HepG2 (cell line): ENCODE results near the gene PIAS3. TPM values are rescaled to one million over a fixed set of nuclear protein-coding genes. Genes with fewer than 3 reads are reported as not detected.

Experiments
- ATAC-seq: fragments of 200-7000 bp; cut with Tn5 transposase; 3 replicates; pipeline ENCODE4 v1.9.1; 2020; ENCODE audit warnings: mild to moderate bottlenecking, moderate library complexity
- BruUV-seq: library from RNA; stranded (reverse); fragments of 400-500 nt; replicated peaks from 2 replicates; lab custom pipeline; 2021; lab: Mats Ljungman, UMichigan
- CTCF ChIA-PET: fragments of 300-600 bp; formaldehyde crosslinking; extraction: SDS; loops from one replicate; lab custom pipeline; 2021; ENCODE audit warnings: low total read pairs, inconsistent platforms, low intra/inter-chr PET ratio; lab: Yijun Ruan, JAX
- POLR2A ChIA-PET: fragments of 350-600 bp; sonication (Branson Sonifier 250); formaldehyde crosslinking; loops from one replicate; lab custom pipeline; 2020; ENCODE audit warnings: antibody characterized with exemption, inconsistent platforms; lab: Yijun Ruan, JAX
- DNase-seq: peaks from one replicate; pipeline ENCODE4 v3.0.0-alpha.2; 2015; ENCODE audit warnings: low spot score
- FAIRE-seq: peaks from 3 replicates; lab custom pipeline; 2011; peaks lifted over from hg19 to GRCh38; lab: Jason Lieb, UNC
- H2AFZ ChIP-seq: one replicate; pipeline ENCODE4 v1.6.1; 2011; ENCODE audit warnings: low read length, inconsistent platforms
- H3K27ac ChIP-seq: fragments of 300-600 bp; 3 replicates; pipeline ENCODE4 v1.8.0; 2011; ENCODE audit warnings: mixed run types, mild to moderate bottlenecking, mixed read lengths, low read length, inconsistent platforms; ENCODE audit not compliant: insufficient read depth; ENCODE audit errors: extremely low read length
- H3K27me3 ChIP-seq, 2 experiments: fragments of 200-600 bp in 1 of 2; 2 replicates in 1 of 2; 3 replicates in 1 of 2; pipeline versions ENCODE4 v1.6.0 to v1.8.0; 2011; ENCODE audit warnings: low read length in 2 of 2, mild to moderate bottlenecking in 2 of 2, moderate library complexity in 2 of 2, inconsistent platforms in 1 of 2; ENCODE audit not compliant: insufficient read depth in 2 of 2, control insufficient read depth in 1 of 2
- H3K36me3 ChIP-seq, 2 experiments: fragments of 200-600 bp in 1 of 2; replicated peaks in 1 of 2; 2 replicates in 1 of 2; 3 replicates in 1 of 2; pipeline versions ENCODE4 v1.5.1 to v1.8.0; 2011; ENCODE audit warnings: low read length in 2 of 2, inconsistent platforms in 1 of 2; ENCODE audit not compliant: insufficient read depth in 2 of 2, control insufficient read depth in 1 of 2
- H3K4me1 ChIP-seq: 2 replicates; pipeline ENCODE4 v1.5.1; 2012; ENCODE audit warnings: low read length, inconsistent platforms; ENCODE audit not compliant: insufficient read depth
- H3K4me2 ChIP-seq: 2 replicates; pipeline ENCODE4 v1.6.0; 2011; ENCODE audit warnings: low read depth, low read length, inconsistent platforms
- H3K4me3 ChIP-seq, 3 experiments: fragments of 200-600 bp in 1 of 3; sonication (generic), shearing (Covaris generic) in 1 of 3; replicated peaks in 1 of 3; 2 replicates each; pipeline ENCODE4 v1.5.1; 2011 to 2016; ENCODE audit warnings: low read length in 3 of 3, inconsistent platforms in 2 of 3, low read depth in 2 of 3, mild to moderate bottlenecking in 2 of 3, control low read depth in 1 of 3, mixed read lengths in 1 of 3; ENCODE audit not compliant: insufficient read depth in 1 of 3
- H3K79me2 ChIP-seq: one replicate; pipeline ENCODE4 v1.6.1; 2011; ENCODE audit warnings: low read length, inconsistent platforms; ENCODE audit not compliant: insufficient read depth
- H3K9ac ChIP-seq: 2 replicates; pipeline ENCODE4 v1.6.0; 2011; ENCODE audit warnings: mild to moderate bottlenecking, low read depth, low read length, inconsistent platforms; ENCODE audit not compliant: insufficient read depth
- H3K9me3 ChIP-seq: 2 replicates; pipeline ENCODE4 v1.5.1; 2012; ENCODE audit warnings: mild to moderate bottlenecking, low read length
- H4K20me1 ChIP-seq: 2 replicates; pipeline ENCODE4 v1.6.0; 2011; ENCODE audit warnings: inconsistent platforms, mild to moderate bottlenecking, low read length, moderate library complexity; ENCODE audit not compliant: insufficient read depth
- IRX3 ChIP-seq: sonication (generic); formaldehyde crosslinking; IDR thresholded peaks from 2 replicates; pipeline ENCODE4 v1.8.1; 2023; ENCODE audit warnings: mild to moderate bottlenecking, low read depth, missing genetic modification reagents, borderline replicate concordance
- YEATS4 ChIP-seq: sonication (generic); formaldehyde crosslinking; IDR thresholded peaks from 2 replicates; pipeline ENCODE4 v1.4.0; 2020; ENCODE audit warnings: missing genetic modification reagents, borderline replicate concordance
- ZKSCAN1 ChIP-seq: fragments of 150-350 bp; IDR thresholded peaks from 2 replicates; pipeline ENCODE4 v1.6.1; 2014; ENCODE audit warnings: low read length
- WGBS: methylation state at CpG from one replicate; pipeline ENCODE4 v1.1.6; 2017; ENCODE audit warnings: low lambda C conversion rate; 5-methylcytosine and 5-hydroxymethylcytosine counted together
- in situ Hi-C: cut with HindIII; loops from 2 replicates; pipeline ENCODE4 v1.10.0; 2017; ENCODE audit warnings: low pct_unique_long_range_greater_than_20kb; ENCODE audit not compliant: extremely low pct_ligation_motif_present
- intact Hi-C: fragments of 100-400 bp; cut with micrococcal nuclease; formaldehyde crosslinking; loops from one replicate; pipeline ENCODE4 v1.10.0; 2022; ENCODE audit not compliant: unreplicated experiment
- polyA plus RNA-seq, 8 experiments: library from polyadenylated mRNA; depleted of rRNA in 3 of 8; stranded (reverse) in 7 of 8; unstranded in 1 of 8; fragments of >200 nt; fragmentation: Illumina TruSeq in 4 of 8; extraction: Trizol in 4 of 8; gene quantifications; 2 replicates each; pipeline versions ENCODE4 v1.2.1 to v1.2.3, GENCODE V29; 2011 to 2016; ENCODE audit warnings: low read depth in 4 of 8, missing spikeins in 1 of 8, mixed read lengths in 1 of 8; ENCODE audit not compliant: insufficient read depth in 1 of 8
- total RNA-seq, 5 experiments: library from RNA; depleted of rRNA; stranded (reverse); fragments of >200 nt; fragmentation: Illumina TruSeq; extraction: Trizol; gene quantifications; 2 replicates each; pipeline ENCODE4 v1.2.3, GENCODE V29; 2016; ENCODE audit warnings: low read depth in 1 of 5

PIAS3 gene
- total and polyA plus RNA-seq, 2 of the 13 experiments (the other 11 are each of a cell fraction or from before 2014, with no cell fraction given): 3.7 to 8.0 TPM

DNA sequence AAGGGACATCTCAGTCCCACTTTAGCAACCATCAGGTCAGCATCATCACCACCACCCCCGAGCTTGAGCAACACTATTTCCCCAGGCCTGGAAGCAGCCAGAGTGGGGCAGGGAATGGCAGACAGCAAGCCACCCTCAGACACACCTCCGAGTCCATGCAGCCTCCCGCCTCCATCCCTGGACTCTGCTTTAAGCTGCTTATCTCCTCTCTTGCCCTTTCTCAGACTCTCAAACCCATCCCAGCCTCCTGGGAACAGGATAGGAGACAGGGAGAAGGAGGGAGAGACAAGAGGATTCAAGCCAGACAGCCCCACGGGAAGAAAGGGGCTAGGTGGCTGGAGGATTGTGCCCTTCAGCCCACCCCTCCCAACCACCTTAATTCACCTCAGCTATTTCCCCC is 1.7 kb downstream of the PIAS3 start:
- intact Hi-C loops: loop anchor here (5.0 kb wide), 2 partner anchors 35 to 105 kb away; partner anchors contain the start of genes ANKRD34A and POLR3GL
- Histone ChIP-seq H3K4me3 (no peak overlapping the region), H3K9ac (no peak overlapping the region), H3K4me2 (no peak overlapping the region), H3K27me3 (no peaks in the 10 kb centered on the region), H3K27ac (no peak overlapping the region), H3K36me3 (peaks cover 9 to 22% of the 10 kb centered on the region in 2 experiments), H2AFZ (no peak overlapping the region), H3K4me1 (peaks cover 21% of the 10 kb centered on the region)
- no peak for ATAC-seq
- WGBS: 92% methylated on average over 3 of the region's 4 CpGs
- in situ Hi-C loops: no loop called here
- DNase-seq: no peak
- ChIA-PET POLR2A (interaction anchor here (1.3 kb wide), 1 partner anchor 12 kb away, joined by 4 read pairs; the partner anchor contains the start of gene NUDT17), CTCF (no interaction called here)
- BruUV-seq: no TSS peak
- no peak for FAIRE-seq
- no peak for TF ChIP-seq IRX3 (CRISPR knock-in tag)
- TF ChIP-seq, all 625 proteins: peak for 0
- Histone ChIP-seq H3K9me3 (no peaks in the 10 kb centered on the region), H3K79me2 (peaks cover 3% of the 10 kb centered on the region), H4K20me1 (no peaks in the 10 kb centered on the region)

GRCh38 chr1:145855426-145855948 is 3.4 kb downstream of the PIAS3 start:
- WGBS: 71% methylated on average over 7 of the region's 7 CpGs
- peaks cover 12 to 26% of the 10 kb centered on the region in 2 experiments for H3K36me3 ChIP-seq
- H3K4me2 ChIP-seq: no peak overlapping the region
- no peaks in the 10 kb centered on the region for H4K20me1 ChIP-seq
- no peak overlapping the region for H3K9ac ChIP-seq
- no peaks in the 10 kb centered on the region for H3K27me3 ChIP-seq
- H3K4me3 ChIP-seq: no peak overlapping the region
- no TSS peak for BruUV-seq
- in situ Hi-C loops: no loop called here
- POLR2A ChIA-PET: no interaction called here
- CTCF ChIA-PET: no interaction called here
- H3K4me1 ChIP-seq: peaks cover 18% of the 10 kb centered on the region
- TF ChIP-seq YEATS4 (CRISPR knock-in tag) (no peak), ZKSCAN1 (peak; percentile 85)
- H3K79me2 ChIP-seq: peaks cover 3% of the 10 kb centered on the region
- intact Hi-C loops: loop anchor here (5.0 kb wide), 2 partner anchors 37 to 107 kb away; partner anchors contain the start of genes ANKRD34A and POLR3GL
- no peak for ATAC-seq
- H3K27ac ChIP-seq: no peak overlapping the region
- no peak overlapping the region for H2AFZ ChIP-seq
- no peak for FAIRE-seq
- no peaks in the 10 kb centered on the region for H3K9me3 ChIP-seq
- DNase-seq: no peak
